ENCODE data around the gene PTPRT.

DNA sequence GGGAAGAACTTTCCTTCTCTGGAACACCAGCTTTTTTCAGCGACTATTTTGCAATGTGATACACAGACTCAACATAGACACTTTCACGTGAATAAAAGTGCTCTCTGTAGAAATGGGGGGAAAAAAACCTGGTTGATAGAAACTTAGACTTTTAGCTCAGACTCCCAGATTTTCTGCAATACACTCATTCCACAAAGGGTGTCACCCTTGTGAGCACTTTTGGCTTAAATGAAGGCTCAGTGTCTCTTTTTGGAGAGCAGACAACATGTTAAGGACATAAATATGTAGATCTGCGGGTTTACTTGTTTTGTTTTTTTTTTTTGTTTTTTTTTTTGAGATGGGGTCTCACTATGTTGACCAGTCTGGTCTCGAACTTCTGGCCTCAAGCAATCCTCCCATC is 579.6 kb downstream of the PTPRT start:
- TF ChIP-seq EP300 (IDR thresholded peaks at IDR 0.05), result no peak
- TF ChIP-seq, protein P1, sequence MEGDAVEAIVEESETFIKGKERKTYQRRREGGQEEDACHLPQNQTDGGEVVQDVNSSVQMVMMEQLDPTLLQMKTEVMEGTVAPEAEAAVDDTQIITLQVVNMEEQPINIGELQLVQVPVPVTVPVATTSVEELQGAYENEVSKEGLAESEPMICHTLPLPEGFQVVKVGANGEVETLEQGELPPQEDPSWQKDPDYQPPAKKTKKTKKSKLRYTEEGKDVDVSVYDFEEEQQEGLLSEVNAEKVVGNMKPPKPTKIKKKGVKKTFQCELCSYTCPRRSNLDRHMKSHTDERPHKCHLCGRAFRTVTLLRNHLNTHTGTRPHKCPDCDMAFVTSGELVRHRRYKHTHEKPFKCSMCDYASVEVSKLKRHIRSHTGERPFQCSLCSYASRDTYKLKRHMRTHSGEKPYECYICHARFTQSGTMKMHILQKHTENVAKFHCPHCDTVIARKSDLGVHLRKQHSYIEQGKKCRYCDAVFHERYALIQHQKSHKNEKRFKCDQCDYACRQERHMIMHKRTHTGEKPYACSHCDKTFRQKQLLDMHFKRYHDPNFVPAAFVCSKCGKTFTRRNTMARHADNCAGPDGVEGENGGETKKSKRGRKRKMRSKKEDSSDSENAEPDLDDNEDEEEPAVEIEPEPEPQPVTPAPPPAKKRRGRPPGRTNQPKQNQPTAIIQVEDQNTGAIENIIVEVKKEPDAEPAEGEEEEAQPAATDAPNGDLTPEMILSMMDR (IDR thresholded peaks at IDR 0.05), result no peak
- TF ChIP-seq POLR2A (IDR thresholded peaks at IDR 0.05), result no peak
